HG03097 (cell line): Measurements from ENCODE around the gene MYO5B.

Experiments used
- ATAC-seq: cut with Tn5 transposase; IDR thresholded peaks from one replicate; pipeline ENCODE4 v1.9.1; 2021; ENCODE audit not compliant: unreplicated experiment, low FRiP score

MYO5B gene

DNA sequence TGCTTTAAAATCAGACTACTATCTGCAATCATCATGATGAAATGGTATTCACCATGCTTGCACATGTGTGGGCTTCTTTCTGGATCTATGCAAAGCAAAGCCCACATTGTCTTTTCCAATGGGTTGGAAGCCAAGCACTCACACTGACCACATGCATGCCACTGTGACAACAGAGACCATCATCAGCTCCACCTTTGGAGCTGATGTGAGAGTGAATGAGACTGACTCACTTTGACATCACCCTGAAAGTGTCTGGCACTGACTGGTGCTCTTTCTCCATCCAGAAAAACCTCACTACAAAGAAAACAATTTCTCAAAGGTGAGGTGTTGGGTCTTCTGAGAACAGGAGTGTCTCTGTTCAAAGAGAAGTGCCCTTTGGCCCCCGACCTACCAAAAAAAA, 4.7 kb downstream of the MYO5B start:
- no peak for ATAC-seq

DNA sequence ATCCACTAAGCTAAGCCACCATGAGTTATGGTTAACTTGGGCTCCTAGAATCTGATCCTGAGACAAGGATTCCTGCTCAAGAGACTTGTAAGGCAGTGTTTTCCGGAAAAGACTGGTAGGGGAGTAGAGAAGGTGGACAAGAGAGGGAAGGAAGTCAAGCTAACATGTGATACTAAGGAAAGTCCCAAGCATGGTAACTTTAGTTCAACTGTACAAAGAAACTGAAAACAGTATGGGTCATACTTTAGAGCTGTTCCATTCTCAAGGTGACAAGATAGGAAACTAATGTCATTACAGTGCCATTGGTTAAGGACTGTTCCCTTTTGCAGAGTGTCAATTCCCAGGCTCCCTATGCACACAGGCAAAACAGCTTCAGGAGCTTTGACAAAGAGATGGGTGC, 5.8 kb downstream of the MYO5B start:
- ATAC-seq = no peak

DNA sequence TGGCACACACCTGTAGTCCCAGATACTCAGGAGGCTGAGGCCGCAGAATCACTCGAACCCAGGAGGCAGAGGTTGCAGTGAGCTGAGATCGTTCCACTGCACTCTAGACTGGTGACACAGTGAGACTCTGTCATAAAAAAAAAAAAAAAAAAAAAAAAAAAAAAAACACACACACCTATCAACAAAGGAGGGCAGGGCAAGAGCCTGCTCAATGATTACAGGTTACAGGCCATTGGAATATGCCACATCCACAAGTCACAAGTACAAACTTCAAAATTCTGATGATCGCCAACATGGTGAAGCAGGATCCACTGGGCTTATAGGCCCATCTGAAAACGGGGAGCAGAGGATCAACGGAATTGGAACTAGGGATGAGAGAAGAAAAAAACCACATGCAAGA, 6.3 kb downstream of the MYO5B start:
- ATAC-seq = no peak

DNA sequence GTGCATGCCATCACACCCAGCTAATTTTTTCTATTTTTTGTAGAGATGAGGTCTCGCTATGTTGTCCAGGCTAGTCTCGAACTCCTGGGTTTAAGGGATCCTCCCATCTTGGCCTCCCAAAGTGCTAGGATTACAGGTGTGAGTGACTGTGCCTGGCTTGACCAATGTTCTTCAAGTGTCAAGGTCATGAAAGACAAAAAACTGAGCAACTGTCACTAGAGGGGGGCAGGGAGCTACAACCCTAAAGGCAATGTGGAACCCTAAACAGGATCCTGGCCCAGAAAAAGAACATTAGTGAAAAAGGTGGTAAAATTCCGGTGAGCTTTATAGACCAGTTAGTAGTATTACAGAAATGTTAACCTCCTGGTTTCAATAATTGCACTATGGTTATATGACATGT, 7.3 kb downstream of the MYO5B start:
- ATAC-seq = no peak

DNA sequence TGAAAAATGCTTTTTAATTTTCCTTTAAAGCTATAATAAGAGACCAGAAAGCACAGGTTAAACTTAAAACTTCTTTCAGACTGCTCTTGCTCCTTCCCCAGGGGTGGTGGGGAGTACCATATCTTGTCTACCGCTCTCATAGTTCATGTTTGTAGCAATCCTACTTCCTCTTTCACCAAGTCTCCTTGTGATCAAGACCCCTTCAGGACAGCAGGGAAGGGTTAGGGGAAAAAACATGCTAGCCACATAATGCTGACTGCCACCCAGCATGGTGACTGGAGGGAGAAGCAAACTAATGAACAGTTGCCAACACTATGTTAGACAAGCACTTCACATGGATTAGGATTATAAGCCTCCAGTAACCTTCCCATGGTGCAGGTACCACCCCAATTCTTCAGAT, 8.6 kb downstream of the MYO5B start:
- ATAC-seq = no peak

DNA sequence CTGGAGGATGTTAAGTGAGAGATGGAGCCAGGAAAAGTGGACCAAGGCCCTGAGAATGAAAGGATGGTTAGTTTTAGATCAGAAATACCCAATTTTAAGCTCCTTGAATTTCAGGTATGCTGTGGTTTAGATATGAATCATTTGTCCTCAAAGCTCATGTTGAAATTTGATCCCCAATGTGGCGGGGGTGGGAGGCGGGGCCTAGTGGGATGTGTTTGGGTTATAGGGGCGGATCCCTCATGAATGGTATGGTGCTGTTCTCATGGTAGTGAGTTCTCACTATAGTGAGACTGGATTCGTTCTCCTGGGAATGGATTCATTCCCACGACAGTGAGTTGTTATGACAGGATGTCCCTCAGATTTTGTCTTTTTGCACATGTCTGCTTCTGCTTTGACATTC, 11.4 kb downstream of the MYO5B start:
- no peak for ATAC-seq

DNA sequence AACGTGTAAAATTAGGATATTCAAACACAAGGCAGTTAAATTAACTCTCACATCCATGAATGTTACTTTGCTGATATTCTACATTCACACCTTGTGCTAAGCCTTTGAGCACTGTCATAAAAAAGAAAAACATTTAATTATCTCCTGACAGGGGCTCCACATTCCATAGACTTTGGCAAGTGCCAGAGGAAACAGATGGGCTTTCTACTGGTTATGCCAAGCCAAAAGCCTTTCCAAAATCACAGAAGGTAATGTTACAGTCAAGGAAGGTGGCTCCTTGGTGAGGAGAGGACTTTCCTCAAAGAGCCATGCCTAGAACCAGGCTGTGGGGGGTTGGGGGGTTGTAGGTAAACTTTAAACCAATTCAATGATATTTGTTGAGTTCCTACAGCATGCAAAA, 12.4 kb downstream of the MYO5B start:
- ATAC-seq = no peak

DNA sequence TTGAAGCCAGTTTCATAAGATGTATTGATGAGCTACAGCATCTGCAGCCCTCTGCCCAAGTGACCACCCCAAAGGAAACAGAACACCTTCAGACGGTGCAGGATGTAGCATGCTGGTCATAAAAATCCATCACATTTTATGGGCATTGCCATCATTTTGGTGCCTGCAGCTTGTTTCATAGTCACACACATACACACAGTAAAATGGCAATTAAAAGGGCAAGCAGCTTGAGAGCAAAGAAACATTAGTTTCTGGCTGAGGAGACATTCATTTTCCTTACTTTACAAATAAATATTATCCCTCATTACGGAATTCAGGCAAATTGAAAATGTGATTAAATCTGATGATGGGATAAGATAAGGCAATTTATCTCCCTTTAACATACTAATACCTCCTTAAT, 13.4 kb downstream of the MYO5B start:
- ATAC-seq = no peak

DNA sequence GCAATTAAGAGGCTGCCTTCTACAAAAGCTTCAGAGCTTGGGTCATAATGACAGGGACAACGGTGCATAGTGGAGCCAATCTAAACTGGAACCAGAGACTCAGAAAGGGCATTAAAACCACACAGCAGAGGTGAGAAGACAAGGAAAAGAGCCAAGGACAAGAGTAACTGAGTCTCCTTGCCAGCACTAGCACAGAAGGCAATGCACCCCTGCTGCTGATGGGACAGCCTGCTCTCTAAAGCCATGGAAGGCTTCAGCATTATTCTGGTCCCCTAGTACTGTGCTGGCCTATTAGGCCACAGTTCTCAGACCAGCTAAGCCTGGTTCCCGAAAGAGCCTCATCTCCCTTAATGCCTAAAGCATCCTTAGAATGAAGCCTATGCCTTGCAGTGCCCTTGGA, 15.5 kb downstream of the MYO5B start:
- no peak for ATAC-seq

DNA sequence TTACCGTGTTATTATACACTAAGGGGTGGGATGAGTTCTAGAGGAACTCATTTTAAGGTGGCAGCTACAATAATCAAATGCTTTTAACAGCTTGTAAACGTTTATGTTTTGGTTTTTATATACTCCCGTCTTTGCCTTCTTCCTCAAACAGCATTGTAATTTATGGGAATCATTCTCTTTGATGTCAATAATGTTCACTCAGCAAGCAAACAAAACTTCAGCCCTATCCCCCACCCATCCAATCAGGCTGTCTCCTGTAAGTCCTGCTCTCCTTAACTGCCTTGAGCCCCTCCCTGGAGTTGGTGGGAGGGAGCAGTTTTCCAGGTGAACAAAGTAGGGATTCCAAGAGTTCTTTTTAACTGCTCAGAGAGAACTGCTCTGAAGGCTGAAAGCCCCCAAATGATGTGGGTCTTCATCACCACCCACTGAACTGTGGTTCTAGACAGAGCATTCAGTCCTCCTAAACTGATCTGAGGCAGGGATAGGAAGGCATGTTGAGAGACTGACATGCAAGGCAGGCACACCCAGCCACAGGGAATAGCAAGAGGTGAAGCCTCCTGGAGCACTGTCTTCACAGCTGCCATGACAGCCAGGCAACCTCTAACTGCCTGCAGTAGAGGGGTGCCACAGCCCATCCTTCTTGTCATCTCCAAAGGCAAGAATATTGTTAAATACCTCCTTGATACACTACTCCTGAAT, 17.5 kb downstream of the MYO5B start:
- ATAC-seq = no peak

DNA sequence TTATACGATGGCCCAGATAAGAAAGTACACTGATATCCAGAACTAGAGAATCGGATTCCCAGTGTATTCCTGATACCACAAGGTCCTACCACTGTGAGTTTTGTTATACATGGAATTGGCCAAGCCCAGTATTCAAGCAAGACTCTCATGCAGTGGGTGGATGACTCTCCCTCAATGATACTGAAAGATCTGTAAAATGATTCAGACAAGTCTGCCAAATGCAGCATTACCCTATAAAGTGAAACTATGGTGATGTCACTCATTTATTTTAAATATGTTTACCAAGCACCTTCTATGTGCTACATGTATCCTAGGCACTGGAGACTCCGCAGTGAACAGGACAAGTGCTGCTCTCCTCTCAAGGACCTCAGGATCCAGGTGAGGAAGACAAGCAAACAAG, 22.6 kb downstream of the MYO5B start:
- ATAC-seq = no peak

DNA sequence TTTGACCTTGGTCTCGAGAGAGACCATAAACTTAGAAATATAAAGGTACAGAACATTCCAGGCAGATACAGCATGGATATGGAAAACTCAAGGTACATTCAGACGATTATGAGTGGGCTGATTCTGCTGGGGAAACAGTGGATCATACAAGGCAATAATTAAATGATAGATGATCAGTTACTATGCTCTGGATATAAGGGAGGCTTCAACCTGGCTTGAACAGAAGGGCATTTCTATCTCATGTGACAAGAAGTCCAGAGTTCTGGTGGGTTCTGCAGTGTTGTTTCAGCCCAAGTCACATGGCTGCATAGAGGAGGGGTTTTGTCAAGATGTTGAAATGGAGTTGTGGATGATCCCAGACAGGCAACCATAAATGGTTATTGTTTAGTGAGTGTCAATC, 23.5 kb downstream of the MYO5B start:
- ATAC-seq = no peak

DNA sequence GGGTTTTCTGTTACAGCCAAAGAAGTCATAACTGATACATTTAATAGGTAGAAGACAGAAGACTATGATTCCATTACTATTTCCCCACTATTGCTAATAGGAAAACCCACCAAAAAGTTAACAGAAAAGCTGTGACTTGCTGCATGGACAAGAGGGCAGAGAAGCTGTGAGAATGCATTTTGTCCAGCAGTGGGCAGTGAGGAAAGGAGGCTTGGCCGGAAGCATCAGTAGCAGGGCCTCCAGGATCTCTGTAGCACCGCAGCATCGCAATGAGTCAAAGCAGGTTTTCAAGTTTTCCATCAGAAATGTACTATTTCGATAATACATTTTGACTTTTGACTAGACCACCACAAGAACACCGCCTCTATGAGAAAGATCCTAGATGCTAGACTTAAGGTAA, 24.9 kb downstream of the MYO5B start:
- ATAC-seq = no peak

DNA sequence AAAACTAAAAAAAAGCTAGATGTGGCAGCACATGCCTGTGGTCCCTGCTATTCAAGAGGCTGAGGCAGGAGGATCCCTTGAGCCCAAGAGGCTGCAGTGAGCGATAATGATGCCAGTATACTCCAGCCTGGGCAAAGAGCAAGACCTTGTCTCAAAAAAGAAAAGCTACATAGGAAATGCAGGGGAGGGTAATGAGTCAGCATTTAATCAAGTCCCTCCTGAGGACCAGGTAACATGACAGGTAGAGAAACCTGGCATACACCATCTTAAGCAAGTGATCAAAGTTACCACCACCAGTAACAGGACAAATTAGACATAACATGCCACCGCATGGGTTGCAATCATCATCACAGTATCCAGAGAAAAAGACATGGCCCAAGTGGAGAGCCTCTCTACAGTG, 25.8 kb downstream of the MYO5B start:
- ATAC-seq = no peak

DNA sequence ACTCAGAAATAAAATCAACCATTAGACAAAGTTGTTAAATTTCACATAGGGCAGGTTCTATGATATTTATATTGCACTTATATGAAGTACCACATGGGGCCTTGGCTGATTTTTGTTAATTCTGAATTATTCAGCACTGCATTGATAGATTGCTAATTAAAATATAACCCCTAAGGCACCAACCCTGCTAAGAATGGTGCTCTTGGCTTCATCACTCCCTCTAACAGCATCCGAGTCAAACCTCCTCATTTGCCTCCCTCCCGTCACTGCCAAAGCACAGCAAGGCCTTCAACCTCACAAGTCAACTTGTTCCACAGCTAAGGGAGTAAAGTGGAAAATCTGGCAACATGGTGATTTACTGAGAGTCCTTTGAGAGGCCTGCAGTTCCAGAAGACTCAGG, 27.0 kb downstream of the MYO5B start:
- no peak for ATAC-seq

DNA sequence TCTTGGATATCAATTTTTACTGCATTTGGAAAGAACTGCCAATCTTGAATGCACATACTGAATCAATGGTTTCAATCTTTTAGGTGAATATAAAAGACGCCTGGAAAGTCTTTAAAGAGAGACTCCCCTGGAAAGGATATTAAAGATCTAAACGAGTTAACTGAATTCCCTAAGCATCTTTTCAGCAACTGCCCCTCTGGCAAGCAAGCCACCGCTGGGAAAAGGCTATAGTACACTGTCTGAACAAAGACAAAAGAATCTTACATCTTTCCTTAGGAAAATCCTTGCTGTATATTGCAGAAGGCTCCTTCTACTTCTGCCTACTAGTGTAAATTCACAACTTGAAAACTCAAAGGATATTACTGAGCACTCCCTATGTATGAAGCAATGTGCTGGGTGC, 28.0 kb downstream of the MYO5B start:
- ATAC-seq = no peak

DNA sequence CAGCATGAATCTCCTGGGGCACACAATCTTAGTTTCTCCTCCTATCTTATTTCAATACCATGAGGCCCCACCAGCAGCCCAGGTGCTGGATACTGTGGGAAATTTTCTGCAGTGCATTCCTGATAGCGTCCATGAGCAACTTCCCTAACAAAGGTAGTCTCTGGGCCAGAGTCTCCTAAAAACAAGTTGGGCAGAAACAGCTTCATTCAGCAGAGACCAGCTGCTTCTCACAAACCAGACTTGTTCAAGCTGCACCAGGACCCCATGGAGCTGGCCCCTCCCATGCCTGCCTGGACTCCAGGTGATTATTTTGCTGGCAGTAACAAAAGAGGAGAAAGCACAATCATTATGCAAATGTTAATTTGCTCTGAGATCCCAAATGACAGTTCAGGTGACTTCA, 31.4 kb downstream of the MYO5B start:
- no peak for ATAC-seq

DNA sequence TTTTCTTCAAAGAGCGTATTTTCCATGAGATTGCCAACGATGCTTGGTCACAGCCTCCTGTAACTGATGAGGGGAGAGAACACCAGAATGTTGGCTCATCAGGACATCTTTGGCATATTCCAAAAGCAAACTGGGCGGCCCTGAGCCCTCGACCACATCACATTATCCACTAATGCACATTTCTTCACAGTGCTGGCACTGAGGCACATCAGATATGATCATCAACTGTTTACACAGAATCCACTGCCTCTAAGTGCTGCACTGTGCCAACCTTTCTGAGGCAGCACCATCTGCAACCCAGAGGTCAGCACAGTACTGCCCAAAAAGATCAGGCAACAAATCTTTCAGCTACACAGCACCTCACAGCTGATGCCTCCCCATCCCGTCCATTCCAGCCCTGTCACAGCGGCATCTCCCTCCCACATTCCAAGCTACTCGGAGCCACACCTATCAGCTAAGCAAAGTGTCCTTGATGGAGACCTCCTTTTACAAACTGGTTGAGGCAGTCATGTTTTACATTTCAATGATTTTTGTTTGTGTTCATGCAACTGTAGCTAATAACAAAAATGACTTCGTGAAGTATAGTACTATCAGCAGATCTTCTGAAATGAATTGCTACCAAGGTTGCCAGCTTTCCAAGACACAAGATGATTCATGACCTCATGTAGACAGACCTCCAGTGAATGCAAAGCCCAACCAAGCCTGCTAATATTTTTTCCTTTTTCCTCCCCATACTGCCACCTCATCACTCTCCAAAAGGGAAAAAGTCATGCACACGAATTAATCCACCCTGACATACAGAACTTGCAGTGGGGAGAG, 32.3 kb downstream of the MYO5B start:
- no peak for ATAC-seq

DNA sequence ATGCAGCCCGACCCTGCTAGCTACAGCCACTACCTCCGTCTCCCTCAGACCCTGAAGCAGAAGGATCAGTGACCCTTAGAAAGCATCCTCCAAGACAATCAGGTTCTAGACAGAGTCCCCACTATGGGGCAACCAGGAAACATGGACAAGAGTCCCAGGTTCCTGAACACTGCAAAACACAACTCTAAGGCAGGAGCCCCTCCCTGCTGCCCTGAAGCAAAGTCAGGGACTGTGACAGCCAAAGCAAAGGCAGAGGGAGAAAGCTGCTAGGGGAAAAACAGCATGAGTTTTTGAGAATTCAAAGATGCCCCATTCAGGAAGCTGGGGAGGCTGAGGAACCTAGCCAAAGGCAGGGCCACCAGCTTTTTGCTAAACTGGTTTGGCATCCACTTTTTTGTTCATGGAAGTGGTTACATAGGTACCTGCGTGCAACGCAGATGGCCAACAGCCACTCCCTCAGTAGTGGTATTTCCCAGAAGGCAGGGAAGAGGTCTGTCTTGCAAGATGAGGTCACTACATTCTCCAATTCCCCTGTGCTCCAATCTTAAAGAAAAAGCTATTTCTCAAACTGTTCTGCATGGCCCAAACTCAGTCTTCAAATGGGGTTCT, 33.2 kb downstream of the MYO5B start:
- no peak for ATAC-seq

DNA sequence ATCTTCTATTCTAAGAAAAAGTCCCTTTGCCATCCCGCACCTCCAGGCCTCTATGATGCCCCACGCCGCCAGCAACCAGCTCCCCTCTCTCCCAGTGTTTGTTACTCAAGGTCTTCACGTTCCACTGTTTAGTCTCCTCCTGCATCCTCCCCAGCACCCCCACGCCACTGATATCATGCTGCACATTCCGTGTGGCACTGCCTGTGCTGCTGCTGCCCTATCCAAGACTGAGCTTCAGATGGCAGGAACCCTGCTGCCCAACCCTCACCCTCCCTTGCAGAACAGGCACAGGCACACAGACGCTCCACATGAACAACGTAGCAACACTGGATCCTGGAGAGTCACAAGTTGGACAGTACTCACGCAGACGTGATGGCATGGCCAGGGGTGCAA, 35.3 kb downstream of the MYO5B start:
- ATAC-seq = no peak

DNA sequence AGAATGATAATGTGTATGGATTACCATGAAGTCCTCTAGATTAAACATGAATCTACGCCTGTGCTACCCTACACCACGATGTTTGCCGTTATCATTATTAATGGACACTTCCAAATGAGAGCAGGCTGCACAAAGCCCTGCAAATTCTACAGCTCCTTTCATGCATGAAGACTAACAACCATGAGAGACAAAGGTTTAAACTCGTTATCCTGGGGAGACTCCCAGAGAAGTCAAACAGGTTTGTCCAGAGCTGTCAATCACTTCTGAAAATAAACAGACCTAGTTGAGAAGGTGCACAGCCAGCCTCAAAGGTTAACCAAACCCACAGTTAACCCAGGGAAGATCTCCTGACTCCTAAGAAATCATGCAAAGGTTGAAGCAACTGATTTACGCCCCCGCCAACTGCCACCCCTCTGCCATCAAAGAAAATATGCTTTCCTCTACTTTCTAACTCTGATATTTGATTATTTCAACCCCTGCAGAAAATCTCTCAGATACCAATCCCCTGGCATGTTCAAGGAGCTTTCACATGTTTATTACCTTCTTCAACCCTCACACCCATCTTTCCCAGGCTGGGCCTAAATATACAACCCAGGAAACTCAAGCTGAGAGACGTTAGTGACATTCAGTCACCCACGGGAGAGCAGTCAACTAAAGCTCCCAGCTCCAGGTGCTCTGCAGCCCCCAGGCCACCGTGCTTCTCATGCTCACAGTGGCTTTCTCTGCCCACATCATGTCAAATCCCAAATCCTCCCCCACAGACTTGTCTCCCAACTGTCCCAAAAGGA, 35.9 kb downstream of the MYO5B start:
- no peak for ATAC-seq
